Endothelial cell of umbilical vein (primary cell): ENCODE measurements around the gene CLDN6. TPM values are rescaled to one million over a fixed set of nuclear protein-coding genes. Genes with fewer than 3 reads are reported as not detected.

Source experiments
- BruUV-seq: library from RNA; stranded (reverse); fragments of 400-500 nt; replicated peaks from 2 replicates; lab custom pipeline; 2021; lab: Mats Ljungman, UMichigan
- CTCF ChIA-PET: fragments of 300-600, 350-600 bp; sonication (Branson Sonifier 250); formaldehyde crosslinking; loops from one replicate; lab custom pipeline; 2021; ENCODE audit warnings: antibody characterized with exemption, inconsistent platforms; lab: Charles Lee
- POLR2A ChIA-PET: fragments of 300-600, 350-600 bp; sonication (Branson Sonifier 250); formaldehyde crosslinking; loops from one replicate; lab custom pipeline; 2021; ENCODE audit warnings: antibody characterized with exemption, inconsistent platforms; lab: Charles Lee
- DNase-seq: peaks from one replicate; pipeline ENCODE4 v3.0.0-alpha.2; 2011; ENCODE audit warnings: low read depth, low spot score
- FAIRE-seq: peaks from 2 replicates; lab custom pipeline; 2011; peaks lifted over from hg19 to GRCh38; lab: Jason Lieb, UNC
- H2AFZ ChIP-seq: 2 replicates; pipeline ENCODE4 v1.6.0; 2012; ENCODE audit warnings: low read depth, low read length, control low read depth, inconsistent platforms
- H3K27ac ChIP-seq: 2 replicates; pipeline ENCODE4 v1.5.1; 2011; ENCODE audit warnings: low read depth, mild to moderate bottlenecking, control low read depth, low read length, moderate library complexity; ENCODE audit not compliant: insufficient read depth
- H3K27me3 ChIP-seq, 2 experiments: 2 replicates each; pipeline versions ENCODE4 v1.6.0 to v1.6.1; 2011; ENCODE audit warnings: low read length in 2 of 2, mixed read lengths in 1 of 2; ENCODE audit not compliant: control insufficient read depth in 2 of 2, insufficient read depth in 2 of 2
- H3K36me3 ChIP-seq, 2 experiments: 2 replicates in 1 of 2; 3 replicates in 1 of 2; pipeline ENCODE4 v1.5.1; 2011; ENCODE audit warnings: low read length in 2 of 2, mild to moderate bottlenecking in 1 of 2, moderate library complexity in 1 of 2; ENCODE audit not compliant: control insufficient read depth in 2 of 2, insufficient read depth in 2 of 2; ENCODE audit errors: extremely low read depth in 1 of 2
- H3K4me1 ChIP-seq: 3 replicates; pipeline ENCODE4 v1.5.1; 2011; ENCODE audit warnings: mild to moderate bottlenecking, low read length; ENCODE audit not compliant: control insufficient read depth, insufficient read depth; ENCODE audit errors: extremely low read depth
- H3K4me2 ChIP-seq: 2 replicates; pipeline ENCODE4 v1.6.1; 2011; ENCODE audit warnings: low read length, control low read depth, mixed read lengths; ENCODE audit not compliant: insufficient read depth
- H3K4me3 ChIP-seq, 3 experiments: fragments of 200-600 bp in 1 of 3; sonication (generic), shearing (Covaris generic) in 1 of 3; replicated peaks in 1 of 3; 2 replicates each; pipeline ENCODE4 v1.5.1; 2011 to 2016; ENCODE audit warnings: control low read depth in 3 of 3, low read length in 3 of 3, mild to moderate bottlenecking in 2 of 3, inconsistent platforms in 1 of 3, low read depth in 1 of 3, moderate library complexity in 1 of 3; ENCODE audit not compliant: insufficient read depth in 1 of 3
- H3K79me2 ChIP-seq: 2 replicates; pipeline ENCODE4 v1.6.0; 2012; ENCODE audit warnings: low read length, inconsistent platforms; ENCODE audit not compliant: control insufficient read depth, insufficient read depth
- H3K9ac ChIP-seq: replicated peaks from 2 replicates; pipeline ENCODE3; 2011; ENCODE audit warnings: low read length, control low read depth; ENCODE audit not compliant: insufficient read depth; ENCODE audit errors: extremely low read depth
- H3K9me1 ChIP-seq: replicated peaks from 3 replicates; pipeline ENCODE4 v1.6.0; 2011; ENCODE audit warnings: mild to moderate bottlenecking, low read length; ENCODE audit not compliant: control insufficient read depth, insufficient read depth; ENCODE audit errors: extremely low read depth
- H3K9me3 ChIP-seq: replicated peaks from 2 replicates; pipeline ENCODE4 v1.5.1; 2012; ENCODE audit warnings: low read length, inconsistent platforms; ENCODE audit not compliant: control insufficient read depth, insufficient read depth
- H4K20me1 ChIP-seq: replicated peaks from 2 replicates; pipeline ENCODE3; 2011; ENCODE audit warnings: mild to moderate bottlenecking, low read length; ENCODE audit not compliant: control insufficient read depth, insufficient read depth; ENCODE audit errors: extremely low read depth
- CTCF ChIP-seq, 2 donors: IDR thresholded peaks; 1 replicate in 1 of 2; 2 replicates in 1 of 2; pipeline ENCODE4 v1.5.1; 2011; ENCODE audit warnings: low read length in 2 of 2, mild to moderate bottlenecking in 2 of 2, moderate library complexity in 2 of 2, control low read depth in 1 of 2, inconsistent platforms in 1 of 2, low read depth in 1 of 2; ENCODE audit not compliant: insufficient read depth in 1 of 2; ENCODE audit errors: extremely low read depth in 1 of 2
- EZH2 ChIP-seq: IDR thresholded peaks from 2 replicates; pipeline ENCODE4 v1.6.1; 2012; ENCODE audit warnings: borderline replicate concordance, low read depth, mild to moderate bottlenecking, moderate library complexity, low read length, inconsistent platforms; ENCODE audit not compliant: severe bottlenecking
- FOS ChIP-seq: IDR thresholded peaks from 2 replicates; pipeline ENCODE4 v1.6.1; 2011; ENCODE audit warnings: mild to moderate bottlenecking, low read length, moderate library complexity, borderline replicate concordance; ENCODE audit not compliant: insufficient read depth
- MAX ChIP-seq: IDR thresholded peaks from 2 replicates; pipeline ENCODE4 v1.6.1; 2011; ENCODE audit not compliant: insufficient read depth, insufficient read length
- MYC ChIP-seq: IDR thresholded peaks from one replicate; pipeline ENCODE4 v1.6.1; 2011; ENCODE audit warnings: mild to moderate bottlenecking, low read depth, low read length
- POLR2AphosphoS5 ChIP-seq: IDR thresholded peaks from 2 replicates; pipeline ENCODE4 v1.6.1; 2012; ENCODE audit warnings: low read depth, mild to moderate bottlenecking, control low read depth, low read length, moderate library complexity; ENCODE audit not compliant: insufficient read depth
- dilution Hi-C: fragments of 300-500 bp; cut with MboI; formaldehyde crosslinking; loops from one replicate; pipeline ENCODE4 v1.15.0; 2019; ENCODE audit warnings: low sequenced_read_pairs; ENCODE audit not compliant: extremely low pct_ligation_motif_present
- intact Hi-C: fragments of 100-400 bp; cut with micrococcal nuclease; formaldehyde crosslinking; loops from one replicate; pipeline ENCODE4 v1.10.0; 2022
- polyA plus RNA-seq, 4 experiments: library from polyadenylated mRNA; depleted of rRNA in 3 of 4; stranded (reverse) in 3 of 4; unstranded in 1 of 4; fragments of >200 nt; gene quantifications; 2 replicates each; pipeline versions ENCODE4 v1.2.1 to v1.2.3, GENCODE V29; 2011 to 2012; ENCODE audit warnings: missing spikeins in 1 of 4
- total RNA-seq: library from RNA; stranded (reverse); gene quantifications from 2 replicates; pipeline ENCODE4 v1.2.3, GENCODE V29; 2021

CLDN6 gene
- total and polyA plus RNA-seq, 2 donors (not counting 3 experiments of a cell fraction or from before 2014, with no cell fraction given) = 0.28 TPM; not detected in 1

- ChIA-PET POLR2A (no interaction called here), CTCF (interaction anchor here (0.7 kb wide), 1 partner anchor 92 kb away, joined by 4 read pairs; no protein-coding TSS in a partner anchor)
- no peaks in the 10 kb centered on the region for H3K9me3 ChIP-seq
- intact Hi-C loops (no loop called here), dilution Hi-C loops (no loop called here)
- no peak overlapping the region for H3K4me3 ChIP-seq
- peaks cover 12% of the 10 kb centered on the region for H3K79me2 ChIP-seq
- no peak overlapping the region for H3K27ac ChIP-seq
- no peaks in the 10 kb centered on the region for H3K36me3 ChIP-seq
- BruUV-seq = no TSS peak
- FAIRE-seq (no peak), DNase-seq (no peak)
- TF ChIP-seq MYC = no peak
- TF ChIP-seq FOS = no peak
- no peak for TF ChIP-seq CTCF (IDR thresholded peaks at IDR 0.05; ENCODE audit: extremely low read depth in 1 of 2, insufficient read depth in 1 of 2, low read depth in 1 of 2, low read length in 2 of 2)
- TF ChIP-seq EZH2 = peak; percentile 98
- TF ChIP-seq MAX = no peak
- no peak for TF ChIP-seq POLR2AphosphoS5
- peaks cover 16% of the 10 kb centered on the region for H3K4me1 ChIP-seq
- no peak overlapping the region for H3K4me2 ChIP-seq
- no peaks in the 10 kb centered on the region for H4K20me1 ChIP-seq
- peaks cover 29 to 55% of the 10 kb centered on the region in 2 experiments for H3K27me3 ChIP-seq
- H3K9ac ChIP-seq = no peak overlapping the region
- H2AFZ ChIP-seq = no peak overlapping the region
- no peaks in the 10 kb centered on the region for H3K9me1 ChIP-seq
Measured at GRCh38 chr16:2966808-2967191, 51.2 kb downstream of the CLDN6 start.
